GM21723 (cell line): ENCODE measurements around the gene UBAC2.
"Not testable (repeated sequence)": the region's sequence is repeated elsewhere in the genome, so short reads cannot be mapped to it uniquely, and the experiment has no call there.

ENCODE experiments used
- ATAC-seq: cut with Tn5 transposase; IDR thresholded peaks from one replicate; pipeline ENCODE4 v1.9.1; 2021; ENCODE audit warnings: mild to moderate bottlenecking, moderate library complexity; ENCODE audit not compliant: unreplicated experiment

The UBAC2 gene

GRCh38 chr13:99182439-99182838, 18.2 kb upstream of the UBAC2 start:
- ATAC-seq, result no peak

- ATAC-seq, result no peak
These were observed 15.0 kb upstream of the UBAC2 start for GRCh38 chr13:99185606-99186005.

- no peak for ATAC-seq
These were observed 10.3 kb upstream of the UBAC2 start for GRCh38 chr13:99190147-99190985.

- ATAC-seq, result no peak
These were observed 9.2 kb upstream of the UBAC2 start for GRCh38 chr13:99191336-99191899.

GRCh38 chr13:99191900-99192399, 8.7 kb upstream of the UBAC2 start:
- no peak for ATAC-seq

- ATAC-seq, result no peak
These were observed 8.2 kb upstream of the UBAC2 start for GRCh38 chr13:99192480-99192879.

- no peak for ATAC-seq
These were observed 7.5 kb upstream of the UBAC2 start for GRCh38 chr13:99193152-99193551.

- no peak for ATAC-seq
These were observed 4.1 kb upstream of the UBAC2 start for GRCh38 chr13:99196466-99197116.

GRCh38 chr13:99197117-99197651, 3.5 kb upstream of the UBAC2 start:
- no peak for ATAC-seq

GRCh38 chr13:99199541-99200431, 868 bp upstream of the UBAC2 start:
- ATAC-seq, result peak; percentile 8

- no peak for ATAC-seq
These were observed 3.2 kb downstream of the UBAC2 start for GRCh38 chr13:99203601-99204579.

- ATAC-seq, result no peak
These were observed 5.1 kb downstream of the UBAC2 start for GRCh38 chr13:99205621-99206220.

GRCh38 chr13:99206226-99206625, 5.6 kb downstream of the UBAC2 start:
- ATAC-seq, result no peak

GRCh38 chr13:99206873-99207272, 6.2 kb downstream of the UBAC2 start:
- ATAC-seq, result no peak

GRCh38 chr13:99207511-99207910, 6.9 kb downstream of the UBAC2 start:
- no peak for ATAC-seq

- no peak for ATAC-seq
These were observed 7.5 kb downstream of the UBAC2 start for GRCh38 chr13:99208185-99208584.

GRCh38 chr13:99208845-99209527, 8.3 kb downstream of the UBAC2 start:
- no peak for ATAC-seq

- ATAC-seq, result not testable (repeated sequence)
These were observed 10.0 kb downstream of the UBAC2 start for GRCh38 chr13:99210627-99211026.
